ENCODE data around the gene SLC2A13. TPM values are rescaled to one million over a fixed set of nuclear protein-coding genes. Genes with fewer than 3 reads are reported as not detected.

The SLC2A13 gene
- total and polyA plus RNA-seq, 2 donors (not counting 3 experiments of a cell fraction or from before 2014, with no cell fraction given): 1.2 to 4.9 TPM

DNA sequence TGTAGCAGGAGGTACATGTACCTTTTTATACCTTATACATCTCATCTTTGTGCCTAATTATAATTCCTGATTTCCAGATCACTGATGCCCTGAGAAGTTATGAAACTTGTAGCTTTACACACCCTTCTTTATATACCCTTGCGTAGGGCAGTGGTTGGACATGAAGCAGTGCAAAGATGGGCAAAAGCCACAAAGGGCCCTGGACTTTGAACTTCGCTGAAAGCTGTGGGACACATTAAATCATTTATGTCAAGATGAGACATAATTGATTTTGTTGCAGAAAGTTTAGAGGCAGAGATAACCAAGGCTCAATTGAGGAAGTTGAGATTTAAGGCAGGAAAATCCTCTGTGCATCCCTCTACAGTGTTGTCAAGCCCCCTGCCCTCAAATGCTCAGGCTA, 170.0 kb downstream of the SLC2A13 start:
- Histone ChIP-seq H3K79me2 (ENCODE audit: control insufficient read depth, insufficient read depth, low read length) (no peaks in the 10 kb centered on the region), H3K4me1 (ENCODE audit: control insufficient read depth, extremely low read depth, insufficient read depth, low read length) (no peaks in the 10 kb centered on the region), H3K4me2 (ENCODE audit: insufficient read depth, low read length) (no peak overlapping the region), H3K4me3 (replicated peaks in 1 of 3; ENCODE audit: insufficient read depth in 1 of 3, low read depth in 1 of 3, low read length in 3 of 3) (no peak overlapping the region), H3K9ac (replicated peaks; ENCODE audit: extremely low read depth, insufficient read depth, low read length) (no peak overlapping the region), H3K36me3 (ENCODE audit: control insufficient read depth in 2 of 2, extremely low read depth in 1 of 2, insufficient read depth in 2 of 2, low read length in 2 of 2) (no peaks in the 10 kb centered on the region), H3K9me1 (replicated peaks; ENCODE audit: control insufficient read depth, extremely low read depth, insufficient read depth, low read length) (no peaks in the 10 kb centered on the region), H2AFZ (ENCODE audit: low read depth, low read length) (no peak overlapping the region), H3K27me3 (ENCODE audit: control insufficient read depth in 2 of 2, insufficient read depth in 2 of 2, low read length in 2 of 2) (no peaks in the 10 kb centered on the region), H4K20me1 (replicated peaks; ENCODE audit: control insufficient read depth, extremely low read depth, insufficient read depth, low read length) (no peaks in the 10 kb centered on the region), H3K9me3 (replicated peaks; ENCODE audit: control insufficient read depth, insufficient read depth, low read length) (no peaks in the 10 kb centered on the region), H3K27ac (ENCODE audit: insufficient read depth, low read depth, low read length) (no peak overlapping the region)
- no peak for DNase-seq (ENCODE audit: low read depth, low spot score)
- intact Hi-C loops (cut with micrococcal nuclease) (no loop called here), dilution Hi-C loops (cut with MboI; ENCODE audit: extremely low pct_ligation_motif_present, low sequenced_read_pairs) (no loop called here)
- no peak for FAIRE-seq
- ChIA-PET POLR2A (no interaction called here), CTCF (interaction anchor here (0.6 to 2.3 kb wide), 2 partner anchors 13 to 16 kb away, joined by 3 to 7 read pairs; no protein-coding TSS in a partner anchor)
- no TSS peak for BruUV-seq (replicated peaks)
- TF ChIP-seq POLR2AphosphoS5 (IDR thresholded peaks at IDR 0.05; ENCODE audit: insufficient read depth, low read depth, low read length) (no peak), FOS (IDR thresholded peaks at IDR 0.05; ENCODE audit: borderline replicate concordance, insufficient read depth, low read length) (no peak), EZH2 (IDR thresholded peaks at IDR 0.05; ENCODE audit: borderline replicate concordance, low read depth, low read length, severe bottlenecking) (no peak), GATA2 (IDR thresholded peaks at IDR 0.05; ENCODE audit: insufficient read depth, insufficient read length, low read depth, low read length) (no peak), MAX (IDR thresholded peaks at IDR 0.05; ENCODE audit: insufficient read depth, insufficient read length) (no peak), POLR2A (IDR thresholded peaks at IDR 0.05; ENCODE audit: low read depth, low read length) (no peak), JUN (IDR thresholded peaks at IDR 0.05; ENCODE audit: borderline replicate concordance, insufficient read depth, insufficient read length, low read depth) (no peak), MYC (IDR thresholded peaks at IDR 0.05; ENCODE audit: low read depth, low read length) (no peak)
- TF ChIP-seq, protein P1, sequence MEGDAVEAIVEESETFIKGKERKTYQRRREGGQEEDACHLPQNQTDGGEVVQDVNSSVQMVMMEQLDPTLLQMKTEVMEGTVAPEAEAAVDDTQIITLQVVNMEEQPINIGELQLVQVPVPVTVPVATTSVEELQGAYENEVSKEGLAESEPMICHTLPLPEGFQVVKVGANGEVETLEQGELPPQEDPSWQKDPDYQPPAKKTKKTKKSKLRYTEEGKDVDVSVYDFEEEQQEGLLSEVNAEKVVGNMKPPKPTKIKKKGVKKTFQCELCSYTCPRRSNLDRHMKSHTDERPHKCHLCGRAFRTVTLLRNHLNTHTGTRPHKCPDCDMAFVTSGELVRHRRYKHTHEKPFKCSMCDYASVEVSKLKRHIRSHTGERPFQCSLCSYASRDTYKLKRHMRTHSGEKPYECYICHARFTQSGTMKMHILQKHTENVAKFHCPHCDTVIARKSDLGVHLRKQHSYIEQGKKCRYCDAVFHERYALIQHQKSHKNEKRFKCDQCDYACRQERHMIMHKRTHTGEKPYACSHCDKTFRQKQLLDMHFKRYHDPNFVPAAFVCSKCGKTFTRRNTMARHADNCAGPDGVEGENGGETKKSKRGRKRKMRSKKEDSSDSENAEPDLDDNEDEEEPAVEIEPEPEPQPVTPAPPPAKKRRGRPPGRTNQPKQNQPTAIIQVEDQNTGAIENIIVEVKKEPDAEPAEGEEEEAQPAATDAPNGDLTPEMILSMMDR (IDR thresholded peaks at IDR 0.05; ENCODE audit: extremely low read depth in 1 of 2, insufficient read depth in 1 of 2, low read depth in 1 of 2, low read length in 2 of 2): no peak
